Choroid plexus epithelial cell (primary cell): ENCODE data around the gene TBC1D22A.

Experiments
- DNase-seq: peaks from one replicate; pipeline ENCODE4 v3.0.0-alpha.2; 2010; ENCODE audit warnings: low read depth
- H3K4me3 ChIP-seq: 2 replicates; pipeline ENCODE4 v1.5.1; 2011; ENCODE audit warnings: low read depth, mild to moderate bottlenecking, control low read depth, low read length, moderate library complexity
- CTCF ChIP-seq: conservative IDR thresholded peaks from 2 replicates; pipeline ENCODE4 v1.5.1; 2011; ENCODE audit warnings: low read depth, mild to moderate bottlenecking, control low read depth, inconsistent platforms, low read length, moderate library complexity

TBC1D22A gene

GRCh38 chr22:47122441-47123000, 360.1 kb downstream of the TBC1D22A start:
- DNase-seq: no peak
- no peak for TF ChIP-seq CTCF
- H3K4me3 ChIP-seq: no peak overlapping the region

GRCh38 chr22:47123006-47123826, 360.8 kb downstream of the TBC1D22A start:
- no peak for TF ChIP-seq CTCF
- DNase-seq: no peak

GRCh38 chr22:47123827-47124442, 361.5 kb downstream of the TBC1D22A start:
- H3K4me3 ChIP-seq: no peak overlapping the region
- no peak for TF ChIP-seq CTCF
- no peak for DNase-seq

More at GRCh38 chr22:47123006-47123826, 360.8 kb downstream of the TBC1D22A start:
- H3K4me3 ChIP-seq: no peak overlapping the region

GRCh38 chr22:47124451-47124881, 362.0 kb downstream of the TBC1D22A start:
- no peak for TF ChIP-seq CTCF
- DNase-seq: no peak
- no peak overlapping the region for H3K4me3 ChIP-seq

GRCh38 chr22:47124961-47125360, 362.5 kb downstream of the TBC1D22A start:
- DNase-seq: no peak
- H3K4me3 ChIP-seq: no peak overlapping the region
- no peak for TF ChIP-seq CTCF

- DNase-seq: no peak
- peak; percentile 39 for TF ChIP-seq CTCF
Observed at GRCh38 chr22:47125603-47126002, 363.2 kb downstream of the TBC1D22A start.

More at GRCh38 chr22:47125603-47126002, 363.2 kb downstream of the TBC1D22A start:
- H3K4me3 ChIP-seq: no peak overlapping the region
